H9 (cell line): ENCODE data around the gene ADGRL3. TPM values are rescaled to one million over a fixed set of nuclear protein-coding genes. Genes with fewer than 3 reads are reported as not detected.

Experiments
- DNase-seq: peaks from one replicate; pipeline ENCODE4 v3.0.0-alpha.2; 2017
- H2AFZ ChIP-seq: one replicate; pipeline ENCODE4 v1.6.1; 2013; ENCODE audit warnings: mild to moderate bottlenecking, low read length, control low read depth, moderate library complexity
- H2AK5ac ChIP-seq: 2 replicates; pipeline ENCODE4 v1.6.1; 2013; ENCODE audit warnings: low read length, control low read depth, mixed read lengths; ENCODE audit not compliant: insufficient read length
- H2BK120ac ChIP-seq: one replicate; pipeline ENCODE4 v1.6.1; 2013; ENCODE audit warnings: low read depth, mild to moderate bottlenecking, low read length, control low read depth, inconsistent platforms; ENCODE audit not compliant: poor library complexity, severe bottlenecking
- H2BK12ac ChIP-seq: 2 replicates; pipeline ENCODE4 v1.6.1; 2013; ENCODE audit warnings: low read length, control low read depth, mixed read lengths, low read depth; ENCODE audit not compliant: insufficient read length
- H2BK15ac ChIP-seq: 2 replicates; pipeline ENCODE4 v1.6.1; 2013; ENCODE audit warnings: low read depth, low read length, control low read depth
- H2BK20ac ChIP-seq: one replicate; pipeline ENCODE4 v1.6.1; 2013; ENCODE audit warnings: low read depth, mild to moderate bottlenecking, low read length, control low read depth, inconsistent platforms; ENCODE audit not compliant: poor library complexity, severe bottlenecking
- H2BK5ac ChIP-seq: 2 replicates; pipeline ENCODE4 v1.6.1; 2013; ENCODE audit warnings: low read length, control low read depth, mixed read lengths; ENCODE audit not compliant: insufficient read length
- H3K14ac ChIP-seq: 2 replicates; pipeline ENCODE4 v1.6.1; 2013; ENCODE audit warnings: low read length, control low read depth; ENCODE audit not compliant: insufficient read depth
- H3K18ac ChIP-seq: 2 replicates; pipeline ENCODE4 v1.6.1; 2013; ENCODE audit warnings: low read depth, mild to moderate bottlenecking, mixed read lengths, low read length, control low read depth; ENCODE audit not compliant: insufficient read length
- H3K23ac ChIP-seq: 2 replicates; pipeline ENCODE4 v1.6.1; 2013; ENCODE audit warnings: low read length, control low read depth, mixed read lengths, low read depth; ENCODE audit not compliant: insufficient read length
- H3K23me2 ChIP-seq: 2 replicates; pipeline ENCODE4 v1.6.1; 2013; ENCODE audit warnings: low read depth, mild to moderate bottlenecking, mixed read lengths, low read length, control low read depth; ENCODE audit not compliant: insufficient read length, poor library complexity, severe bottlenecking
- H3K27ac ChIP-seq: 2 replicates; pipeline ENCODE4 v1.5.1; 2013; ENCODE audit warnings: low read length, control low read depth, mixed read lengths, low read depth; ENCODE audit not compliant: insufficient read length
- H3K27me3 ChIP-seq: 2 replicates; pipeline ENCODE4 v1.6.1; 2013; ENCODE audit warnings: low read length, control low read depth, inconsistent platforms; ENCODE audit not compliant: insufficient read depth
- H3K4ac ChIP-seq: 2 replicates; pipeline ENCODE4 v1.6.1; 2013; ENCODE audit warnings: low read depth, mild to moderate bottlenecking, control low read depth, inconsistent platforms, low read length, moderate library complexity
- H3K4me1 ChIP-seq: 2 replicates; pipeline ENCODE4 v1.6.1; 2013; ENCODE audit warnings: low read length, control low read depth, inconsistent platforms; ENCODE audit not compliant: insufficient read depth
- H3K4me2 ChIP-seq: 2 replicates; pipeline ENCODE4 v1.6.1; 2013; ENCODE audit warnings: low read length, control low read depth, mixed read lengths; ENCODE audit not compliant: insufficient read length, insufficient read depth
- H3K56ac ChIP-seq: 2 replicates; pipeline ENCODE4 v1.6.1; 2013; ENCODE audit warnings: low read depth, mild to moderate bottlenecking, mixed read lengths, low read length, control low read depth; ENCODE audit not compliant: insufficient read length
- H3K79me1 ChIP-seq: 2 replicates; pipeline ENCODE4 v1.6.1; 2013; ENCODE audit warnings: low read depth, mild to moderate bottlenecking, moderate library complexity, low read length, control low read depth, inconsistent platforms; ENCODE audit not compliant: insufficient read depth, poor library complexity, severe bottlenecking
- H3K79me2 ChIP-seq: 2 replicates; pipeline ENCODE4 v1.6.1; 2013; ENCODE audit warnings: low read length, control low read depth, inconsistent platforms; ENCODE audit not compliant: insufficient read depth
- H3K9ac ChIP-seq: 2 replicates; pipeline ENCODE4 v1.6.1; 2013; ENCODE audit warnings: low read length, control low read depth, mixed read lengths; ENCODE audit not compliant: insufficient read length; ENCODE audit errors: extremely low read depth
- H3K9me3 ChIP-seq: one replicate; pipeline ENCODE4 v1.6.1; 2013; ENCODE audit warnings: low read depth, low read length, inconsistent platforms; ENCODE audit not compliant: control insufficient read depth
- H3T11ph ChIP-seq: one replicate; pipeline ENCODE4 v1.6.1; 2013; ENCODE audit warnings: mild to moderate bottlenecking, low read length, control low read depth, inconsistent platforms
- H4K20me1 ChIP-seq: one replicate; pipeline ENCODE4 v1.6.1; 2013; ENCODE audit not compliant: control insufficient read depth, insufficient read length, insufficient read depth
- H4K5ac ChIP-seq: 2 replicates; pipeline ENCODE4 v1.6.1; 2013; ENCODE audit warnings: low read depth, mild to moderate bottlenecking, mixed read lengths, low read length, control low read depth; ENCODE audit not compliant: insufficient read length
- H4K8ac ChIP-seq: replicated peaks from 2 replicates; pipeline ENCODE4 v1.6.1; 2013; ENCODE audit warnings: low read length, control low read depth, mixed read lengths, low read depth; ENCODE audit not compliant: insufficient read length
- H4K91ac ChIP-seq: 2 replicates; pipeline ENCODE4 v1.6.1; 2013; ENCODE audit warnings: low read depth, mild to moderate bottlenecking, moderate library complexity, mixed read lengths, low read length, control low read depth; ENCODE audit not compliant: insufficient read length
- H3K27ac Mint-ChIP-seq, 3 experiments: 2 replicates in 2 of 3; 3 replicates in 1 of 3; pipeline ENCODE4 v1.8.0; 2020 to 2021; ENCODE audit warnings: mixed read lengths in 3 of 3, mild to moderate bottlenecking in 1 of 3, moderate library complexity in 1 of 3
- H3K27me3 Mint-ChIP-seq: 2 replicates; pipeline ENCODE4 v1.8.0; 2021; ENCODE audit warnings: low read depth, mild to moderate bottlenecking, moderate library complexity, mixed read lengths
- H3K36me3 Mint-ChIP-seq, 3 experiments: 2 replicates in 2 of 3; 3 replicates in 1 of 3; pipeline ENCODE4 v1.8.0; 2020 to 2021; ENCODE audit warnings: low read depth in 3 of 3, mixed read lengths in 3 of 3; ENCODE audit not compliant: insufficient read depth in 1 of 3
- H3K4me1 Mint-ChIP-seq, 2 experiments: 2 replicates each; pipeline ENCODE4 v1.8.0; 2020; ENCODE audit warnings: mixed read lengths in 2 of 2
- H3K4me3 Mint-ChIP-seq, 2 experiments: 2 replicates in 1 of 2; 3 replicates in 1 of 2; pipeline ENCODE4 v1.8.0; 2020 to 2021; ENCODE audit warnings: mild to moderate bottlenecking in 2 of 2, mixed read lengths in 2 of 2, moderate library complexity in 1 of 2
- H3K9me3 Mint-ChIP-seq, 2 experiments: 2 replicates in 1 of 2; 3 replicates in 1 of 2; pipeline ENCODE4 v1.8.0; 2020; ENCODE audit warnings: mild to moderate bottlenecking in 2 of 2, mixed read lengths in 2 of 2, moderate library complexity in 1 of 2
- CTCF ChIP-seq: fragments of 200-600 bp; sonication (generic); conservative IDR thresholded peaks from 3 replicates; pipeline ENCODE4 v1.8.0; 2021; ENCODE audit warnings: antibody characterized with exemption, mild to moderate bottlenecking
- WGBS: extraction: QIAGEN DNeasy Blood & Tissue Kit; methylation state at CpG from one replicate; pipeline ENCODE4 v1.1.7; 2013; ENCODE audit warnings: missing lambda C conversion rate, low lambda C conversion rate, mixed read lengths; ENCODE audit not compliant: insufficient read length; ENCODE audit errors: extremely low coverage; 5-methylcytosine and 5-hydroxymethylcytosine counted together
- total RNA-seq: library from RNA; stranded (reverse); gene quantifications from 2 replicates; pipeline ENCODE4 v1.2.1, GENCODE V29; 2021

ADGRL3 gene
- total RNA-seq, 1 experiment from 2014 or later, result 5.9 TPM

- Mint-ChIP-seq H3K27ac (peak overlapping the region in 2 of 3 experiments; percentile 47 to 59; a peak in 2 of 7 replicates), H3K4me1 (peaks cover 28 to 43% of the 10 kb centered on the region in 2 experiments), H3K9me3 (peaks cover 0 to 2% of the 10 kb centered on the region in 2 experiments; a peak in 1 of 5 replicates), H3K4me3 (no peak overlapping the region), H3K36me3 (peaks cover 0 to 3% (median 0%) of the 10 kb centered on the region in 3 experiments; a peak in 2 of 7 replicates), H3K27me3 (no peaks in the 10 kb centered on the region; the same call in 1 of the 2 replicates)
- Histone ChIP-seq H3K4me2 (no peak overlapping the region), H3K9ac (no peak overlapping the region), H2BK12ac (no peak overlapping the region), H2BK120ac (no peak overlapping the region), H2BK5ac (no peak overlapping the region), H4K8ac (no peak overlapping the region), H3K4ac (no peak overlapping the region), H2AFZ (no peak overlapping the region), H3K18ac (no peak overlapping the region), H4K5ac (no peak overlapping the region), H2BK15ac (no peak overlapping the region), H3K14ac (no peak overlapping the region), H3K23ac (no peak overlapping the region), H3K4me1 (no peaks in the 10 kb centered on the region), H3K79me1 (no peaks in the 10 kb centered on the region), H3K56ac (no peak overlapping the region), H3K27me3 (no peaks in the 10 kb centered on the region), H3K9me3 (no peaks in the 10 kb centered on the region), H3K23me2 (no peaks in the 10 kb centered on the region), H4K91ac (no peak overlapping the region), H2BK20ac (no peak overlapping the region), H2AK5ac (no peak overlapping the region), H3K27ac (no peak overlapping the region), H4K20me1 (no peaks in the 10 kb centered on the region), H3T11ph (no peak overlapping the region), H3K79me2 (no peaks in the 10 kb centered on the region)
- WGBS, result no CpG with 5 or more reads among the region's 2 CpGs
- peak; percentile 36 for DNase-seq
- no peak for TF ChIP-seq CTCF
Measured at GRCh38 chr4:61540944-61541343, 340.8 kb downstream of the ADGRL3 start.
